Measurements from ENCODE around the gene CFAP73.
"Not testable (repeated sequence)": the region's sequence is repeated elsewhere in the genome, so short reads cannot be mapped to it uniquely, and the experiment has no call there.

The CFAP73 gene

GRCh38 chr12:113196582-113196981 is 47.1 kb downstream of the CFAP73 start:
- no peak for DNase-seq

- peak; percentile 79 for DNase-seq
These were observed 47.5 kb downstream of the CFAP73 start for GRCh38 chr12:113196990-113197389.

GRCh38 chr12:113197518-113198077 is 48.1 kb downstream of the CFAP73 start:
- no peak for DNase-seq

GRCh38 chr12:113198296-113198695 is 48.8 kb downstream of the CFAP73 start:
- DNase-seq: no peak

GRCh38 chr12:113200021-113200797 is 50.7 kb downstream of the CFAP73 start:
- DNase-seq: no peak

- DNase-seq: peak; percentile 16
These were observed 52.0 kb downstream of the CFAP73 start for GRCh38 chr12:113201187-113202177.

- DNase-seq: no peak
These were observed 53.0 kb downstream of the CFAP73 start for GRCh38 chr12:113202300-113203075.

GRCh38 chr12:113203852-113204760 is 54.6 kb downstream of the CFAP73 start:
- peak; percentile 39 for DNase-seq

- no peak for DNase-seq
These were observed 55.3 kb downstream of the CFAP73 start for GRCh38 chr12:113204804-113205203.

GRCh38 chr12:113206802-113207201 is 57.3 kb downstream of the CFAP73 start:
- not testable (repeated sequence) for DNase-seq

- no peak for DNase-seq
These were observed 58.1 kb downstream of the CFAP73 start for GRCh38 chr12:113207613-113208040.

GRCh38 chr12:113208041-113208934 is 58.8 kb downstream of the CFAP73 start:
- DNase-seq: no peak
